Ovary (tissue), 9 donors: ENCODE measurements around the gene NCKAP1. TPM values are rescaled to one million over a fixed set of nuclear protein-coding genes. Genes with fewer than 3 reads are reported as not detected.
"Not testable (repeated sequence)": the region's sequence is repeated elsewhere in the genome, so short reads cannot be mapped to it uniquely, and the experiment has no call there.

Experiments used
- DNase-seq, 5 donors: peaks; one replicate each; pipeline ENCODE4 v3.0.0-alpha.2; 2019 to 2020
- H3K27ac ChIP-seq, 2 donors: fragments of 200-600 bp; one replicate each; pipeline versions ENCODE4 v1.5.1 to v1.8.0; 2019 to 2022
- H3K27me3 ChIP-seq: fragments of 200-600 bp; one replicate; pipeline ENCODE4 v1.8.0; 2022
- H3K36me3 ChIP-seq: fragments of 200-600 bp; sonication (generic); one replicate; pipeline ENCODE4 v1.5.1; 2019
- H3K4me1 ChIP-seq: one replicate; pipeline ENCODE4 v1.8.1; 2013; ENCODE audit warnings: mild to moderate bottlenecking, moderate library complexity; ENCODE audit not compliant: insufficient read depth
- H3K4me3 ChIP-seq: fragments of 200-600 bp; sonication (generic); one replicate; pipeline ENCODE4 v1.5.1; 2017
- H3K9me3 ChIP-seq, 2 donors: fragments of 200-600 bp in 1 of 2; sonication (generic) in 1 of 2; one replicate each; pipeline versions ENCODE4 v1.5.1 to v1.8.1; 2013 to 2019; ENCODE audit warnings: mild to moderate bottlenecking in 1 of 2, moderate library complexity in 1 of 2
- CTCF ChIP-seq, 3 donors: fragments of 450-650 bp in 2 of 3; fragments of 200-600 bp in 1 of 3; IDR thresholded peaks; one replicate each; pipeline versions ENCODE4 v1.5.1 to v1.8.0; 2016 to 2022; ENCODE audit warnings: antibody characterized with exemption in 3 of 3, mild to moderate bottlenecking in 1 of 3
- EP300 ChIP-seq: sonication (generic); formaldehyde crosslinking; IDR thresholded peaks from one replicate; pipeline ENCODE4 v1.6.1; 2017; ENCODE audit warnings: antibody characterized with exemption
- POLR2A ChIP-seq: fragments of 450-650 bp; IDR thresholded peaks from one replicate; pipeline ENCODE4 v1.6.1; 2017; ENCODE audit warnings: antibody characterized with exemption, mild to moderate bottlenecking, moderate library complexity
- WGBS, 3 donors: extraction: QIAGEN DNeasy Blood & Tissue Kit in 1 of 3; methylation state at CpG; one replicate each; pipeline versions ENCODE4 v1.1.5 to v1.1.7; 2013 to 2017; 5-methylcytosine and 5-hydroxymethylcytosine counted together
- intact Hi-C, 4 donors: fragments of 100-400 bp; cut with DNase I; formaldehyde crosslinking; loops; one replicate each; pipeline versions ENCODE4 v1.11.0 to v1.15.1; 2022 to 2023
- polyA plus RNA-seq, 2 donors: library from polyadenylated mRNA; stranded (reverse); fragments of 200-250 nt in 1 of 2; fragments of 350-450 nt in 1 of 2; fragmentation: Illumina TruSeq in 1 of 2; extraction: RNeasy Lipid Tissue Mini Kit (QIAGEN cat#74804) in 1 of 2; gene quantifications; one replicate each; pipeline ENCODE4 v1.2.3, GENCODE V29; 2013 to 2014
- total RNA-seq, 7 donors: library from RNA; depleted of rRNA in 2 of 7; stranded (reverse); fragments of >200 nt in 2 of 7; fragmentation: NEBNext Ultra II Directional in 3 of 7; extraction: Animal tissue kit (Norgen Biotek cat#: 25700) in 3 of 7; gene quantifications; one replicate each; pipeline versions ENCODE4 v1.1.0 to v1.2.4, GENCODE V29; 2016 to 2023
- donor health status: DM: no; HTN: no; CAD: no; lungs with moderate emphysema.
- donor health status: DM: no; HTN: no; CAD: no.
- donor health status: Bipolar disorder and iron deficiency.
- donor health status: DM: yes; HTN: yes; CAD: no.
- donor health status: DM: no; HTN: no; CAD: no.
- donor health status: DM: yes; HTN: yes; CAD: no.

The NCKAP1 gene
- total and polyA plus RNA-seq, 9 donors: 59.9 to 122 (median 100) TPM

- H3K27ac ChIP-seq: no peak overlapping the region
- 90 to 95% (median 91%) methylated on average over 2 of the region's 2 CpGs for WGBS, 3 donors
- H3K4me1 ChIP-seq: peaks cover 1% of the 10 kb centered on the region
- TF ChIP-seq CTCF (IDR thresholded peaks at IDR 0.05) (no peak), EP300 (no peak), POLR2A (no peak)
- intact Hi-C loops: no loop called here
- no peak for DNase-seq
- H3K27me3 ChIP-seq: no peaks in the 10 kb centered on the region
- no peaks in the 10 kb centered on the region for H3K36me3 ChIP-seq
- no peaks in the 10 kb centered on the region for H3K9me3 ChIP-seq
- no peak overlapping the region for H3K4me3 ChIP-seq
Measured at GRCh38 chr2:183021613-183022012, 16.6 kb downstream of the NCKAP1 start.

- TF ChIP-seq EP300: no peak
- 91 to 96% (median 91%) methylated on average over 1 of the region's 1 CpG for WGBS, 3 donors
- no peaks in the 10 kb centered on the region for H3K27me3 ChIP-seq
- intact Hi-C loops: no loop called here
- H3K4me3 ChIP-seq: no peak overlapping the region
- no peaks in the 10 kb centered on the region for H3K9me3 ChIP-seq
- no peak overlapping the region for H3K27ac ChIP-seq
- H3K4me1 ChIP-seq: peaks cover 1% of the 10 kb centered on the region
- H3K36me3 ChIP-seq: no peaks in the 10 kb centered on the region
- DNase-seq: no peak
Measured at GRCh38 chr2:183019718-183020442, 18.4 kb downstream of the NCKAP1 start.

- DNase-seq, H3K4me3 ChIP-seq, H3K9me3 ChIP-seq, H3K36me3 ChIP-seq, intact Hi-C loops, H3K4me1 ChIP-seq, H3K27me3 ChIP-seq, H3K27ac ChIP-seq: not testable (repeated sequence)
- WGBS, 3 donors: 95 to 96% (median 96%) methylated on average over 11 of the region's 11 CpGs
Measured at GRCh38 chr2:183017845-183018244, 20.4 kb downstream of the NCKAP1 start.

GRCh38 chr2:183014005-183014404, 24.3 kb downstream of the NCKAP1 start:
- 95 to 97% (median 96%) methylated on average over 2 of the region's 2 CpGs for WGBS, 3 donors
- no peaks in the 10 kb centered on the region for H3K9me3 ChIP-seq
- H3K27me3 ChIP-seq: no peaks in the 10 kb centered on the region
- DNase-seq: no peak
- intact Hi-C loops: no loop called here
- no peak for TF ChIP-seq POLR2A
- TF ChIP-seq EP300: no peak
- TF ChIP-seq CTCF (IDR thresholded peaks at IDR 0.05): no peak
- no peaks in the 10 kb centered on the region for H3K36me3 ChIP-seq
- H3K4me3 ChIP-seq: no peak overlapping the region
- no peak overlapping the region for H3K27ac ChIP-seq
- peaks cover 6% of the 10 kb centered on the region for H3K4me1 ChIP-seq

GRCh38 chr2:183011743-183012142, 26.5 kb downstream of the NCKAP1 start:
- Histone ChIP-seq H3K4me1 (peaks cover 6% of the 10 kb centered on the region), H3K27me3 (no peaks in the 10 kb centered on the region), H3K9me3 (no peaks in the 10 kb centered on the region), H3K36me3 (no peaks in the 10 kb centered on the region), H3K4me3 (no peak overlapping the region), H3K27ac (no peak overlapping the region)
- no peak for TF ChIP-seq POLR2A
- no peak for TF ChIP-seq EP300
- TF ChIP-seq CTCF (IDR thresholded peaks at IDR 0.05): no peak
- DNase-seq: no peak
- intact Hi-C loops: no loop called here
- 62 to 69% (median 68%) methylated on average over 2 of the region's 2 CpGs for WGBS, 3 donors
